Fibroblast of peridontal ligament (primary cell): Measurements from ENCODE around the gene TNIP1.

Experiments
- DNase-seq: peaks from one replicate; pipeline ENCODE4 v3.0.0-alpha.2; 2010; ENCODE audit errors: extremely low read depth

Gene TNIP1

DNA sequence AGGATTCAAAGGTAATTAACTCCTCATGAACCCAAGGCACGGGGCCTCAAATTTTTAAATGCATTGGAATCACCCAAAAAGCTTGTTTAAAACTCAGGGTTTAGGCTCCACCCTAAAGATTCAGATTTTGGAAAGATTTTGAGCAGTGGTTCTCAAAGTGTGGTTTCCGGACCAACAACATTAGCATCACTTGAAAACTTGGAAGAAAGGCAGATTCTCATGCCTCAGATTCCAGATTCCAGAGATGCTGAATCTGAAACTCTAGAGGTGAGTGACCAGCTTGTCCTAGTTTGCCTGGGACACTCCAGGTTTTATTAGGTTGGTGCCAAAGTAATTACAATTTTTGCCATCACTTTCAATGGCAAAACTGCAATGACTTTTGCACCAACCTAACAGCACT is 24.7 kb upstream of the TNIP1 start:
- no peak for DNase-seq

DNA sequence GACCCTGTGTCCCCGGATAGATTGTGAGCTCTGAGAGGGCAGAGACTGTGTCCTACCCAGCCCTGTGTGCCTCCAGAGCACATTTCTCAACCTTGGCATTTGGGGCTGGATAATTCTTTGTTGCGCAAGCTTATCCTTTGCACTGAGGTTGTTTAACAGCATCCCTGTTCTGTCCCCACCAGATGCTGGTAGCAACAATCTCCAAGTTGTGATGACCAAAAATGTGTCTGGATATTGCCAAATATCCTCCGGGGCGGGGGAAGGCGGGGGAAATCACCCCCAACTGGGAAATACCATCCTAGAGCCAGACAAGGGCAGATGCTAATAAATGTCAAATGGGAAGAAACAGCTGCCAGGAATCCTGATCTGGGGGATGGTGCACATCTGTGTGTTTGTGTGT is 24.0 kb upstream of the TNIP1 start:
- peak; percentile 82 for DNase-seq

DNA sequence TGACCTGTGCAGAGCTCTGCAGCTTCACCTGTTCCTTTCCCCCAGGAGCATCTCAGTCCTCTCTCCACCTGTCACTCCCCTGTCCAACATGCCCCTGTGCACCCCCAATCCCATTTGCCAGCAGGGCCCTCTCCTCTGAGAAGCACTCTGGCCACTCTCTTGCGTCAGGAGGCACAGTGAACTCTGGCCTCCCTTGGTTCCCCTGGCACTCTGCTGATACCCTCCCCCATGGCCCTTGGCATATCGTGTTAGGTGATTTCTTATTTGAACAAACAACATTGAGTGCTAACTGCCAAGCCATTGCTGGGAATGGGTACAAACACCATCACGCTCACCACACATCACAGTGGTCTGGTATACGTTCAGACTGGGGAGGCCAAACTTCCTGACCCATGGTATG is 20.9 kb upstream of the TNIP1 start:
- no peak for DNase-seq

DNA sequence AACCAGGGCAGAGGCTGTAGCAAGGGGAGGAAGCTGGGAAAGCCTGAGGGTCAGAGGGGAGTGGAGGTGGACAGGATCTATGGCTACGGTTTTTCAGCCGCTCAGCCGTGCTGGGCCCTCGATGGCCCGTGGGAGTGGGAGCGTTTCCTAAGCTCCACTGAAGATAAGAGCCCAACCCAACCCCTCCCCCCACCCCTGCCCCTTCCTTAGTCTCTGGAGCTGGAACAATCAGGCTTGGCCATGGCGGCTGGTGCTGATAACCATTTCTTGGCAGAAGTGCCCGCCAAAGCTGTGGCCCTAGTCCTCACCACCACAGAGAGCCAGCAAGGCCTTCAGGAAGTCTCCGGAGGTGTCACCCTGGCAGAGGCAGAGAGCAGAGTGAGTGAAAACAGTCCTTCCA is 20.3 kb upstream of the TNIP1 start:
- no peak for DNase-seq

DNA sequence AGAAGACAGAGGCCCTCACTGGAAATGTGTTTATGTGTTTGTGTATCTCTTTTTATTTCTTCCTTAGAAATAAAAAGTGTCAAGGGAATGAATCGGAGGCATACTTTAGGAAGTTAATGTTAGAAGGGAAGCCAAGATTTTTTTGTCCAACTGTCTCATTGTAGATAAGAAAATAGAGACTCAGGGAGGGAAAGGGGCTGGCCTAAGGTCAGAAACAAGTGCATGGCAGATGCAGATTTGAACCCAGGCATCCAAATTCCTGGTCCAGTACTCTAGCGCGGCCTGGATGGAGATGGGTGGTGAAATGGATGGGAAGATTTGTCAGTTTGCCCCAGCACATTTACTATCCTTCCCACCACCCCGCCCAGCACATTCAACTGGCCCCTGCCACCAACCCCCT is 19.8 kb upstream of the TNIP1 start:
- no peak for DNase-seq

DNA sequence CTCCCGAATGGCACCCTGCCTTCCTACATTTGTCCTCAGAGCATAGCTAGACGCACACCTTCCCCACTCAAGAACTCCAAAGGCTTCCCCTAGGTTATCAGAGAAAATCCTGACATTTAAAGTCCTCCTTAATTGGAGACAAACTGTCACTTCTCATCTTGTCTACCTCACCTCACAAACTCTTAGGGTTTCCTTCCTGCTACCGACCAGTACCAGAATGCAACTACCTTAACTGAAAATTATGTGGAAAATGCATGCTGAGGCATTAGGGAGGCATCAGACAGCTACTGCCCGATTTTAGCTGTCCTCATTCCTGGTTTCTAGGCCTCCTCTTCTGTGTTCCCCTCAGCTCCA is 17.9 kb upstream of the TNIP1 start:
- DNase-seq: no peak

DNA sequence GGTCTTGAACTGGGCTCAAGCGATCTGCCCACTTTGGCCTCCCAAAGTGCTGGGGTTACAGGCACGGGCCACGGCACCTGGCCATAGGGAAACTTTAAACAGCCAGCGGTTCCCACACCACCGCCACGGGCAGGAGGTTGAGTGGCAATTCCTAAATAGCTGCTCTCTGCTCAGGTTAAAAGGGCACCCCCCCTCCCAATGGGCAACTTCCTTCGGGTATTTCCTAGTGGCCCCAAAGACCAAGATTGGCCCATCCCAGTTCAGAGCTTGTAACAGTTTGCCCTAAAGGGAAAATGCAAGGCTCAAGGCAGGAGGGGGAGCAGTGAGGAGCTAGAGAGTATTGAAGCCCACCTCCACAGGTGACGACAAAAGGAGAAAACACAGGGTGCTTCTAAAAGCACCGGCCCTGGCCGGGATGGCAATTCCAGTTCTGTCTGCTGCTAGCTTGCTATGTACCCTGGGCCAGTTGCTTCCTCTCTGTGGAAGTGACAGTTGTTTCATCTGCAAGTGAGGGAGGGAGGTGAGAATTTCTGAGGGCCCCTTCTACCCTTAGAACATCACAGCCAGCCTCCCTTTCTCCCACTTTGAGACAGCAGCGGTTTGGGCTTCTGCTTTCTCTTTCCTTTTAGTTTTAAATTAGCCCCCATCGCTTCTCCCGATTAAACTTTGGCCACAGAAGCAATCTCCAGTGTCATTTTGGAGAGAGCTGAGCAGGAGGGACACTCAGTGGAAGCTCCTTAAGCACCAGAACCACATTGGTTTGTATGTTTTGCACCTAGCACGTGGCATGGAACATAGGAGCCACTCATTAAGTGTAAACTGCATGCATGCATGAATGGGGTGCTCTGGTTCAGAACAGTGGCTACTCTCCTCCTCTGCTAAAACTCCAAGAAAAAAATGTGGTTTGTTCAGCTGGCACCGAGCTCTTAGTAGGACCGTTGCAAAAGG is 17.3 kb upstream of the TNIP1 start:
- DNase-seq: no peak

DNA sequence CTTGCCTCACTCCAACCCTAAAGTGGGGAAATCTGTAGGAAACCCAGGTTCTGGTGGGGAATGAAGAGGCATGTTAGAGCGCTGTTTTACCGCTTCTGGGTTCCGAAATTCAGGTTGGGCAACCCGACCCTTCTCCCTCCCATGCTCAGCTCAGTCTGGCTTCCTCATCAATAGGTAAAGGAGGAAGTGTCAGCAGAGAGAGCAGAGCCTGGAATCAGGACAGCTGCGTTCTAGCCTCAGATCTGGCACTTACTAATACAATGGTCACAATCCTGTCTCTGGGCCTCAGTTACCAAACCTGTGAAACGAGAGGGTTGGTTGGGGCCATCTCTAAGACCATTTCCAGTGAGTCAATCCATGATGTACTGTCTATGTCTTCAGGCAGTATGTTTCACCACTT is 16.2 kb upstream of the TNIP1 start:
- DNase-seq: no peak

DNA sequence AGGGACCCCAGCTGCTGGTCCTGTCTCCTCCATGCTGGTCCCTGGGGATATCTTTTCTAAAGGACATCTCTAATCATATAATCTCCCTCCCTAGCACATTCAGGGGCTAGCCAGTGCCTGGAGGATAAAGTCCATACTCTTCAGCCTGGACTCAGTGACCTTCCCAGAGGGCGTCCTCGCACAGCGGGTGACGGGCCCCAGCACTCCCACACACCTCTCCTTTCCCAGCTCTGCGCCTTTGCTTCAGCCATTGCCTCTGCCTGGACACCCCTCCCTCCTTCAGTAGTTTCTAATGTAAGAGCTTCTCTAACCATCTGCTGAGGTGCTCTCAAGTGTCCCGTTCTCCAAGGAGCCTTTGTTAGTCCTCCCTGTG is 15.2 kb upstream of the TNIP1 start:
- no peak for DNase-seq

DNA sequence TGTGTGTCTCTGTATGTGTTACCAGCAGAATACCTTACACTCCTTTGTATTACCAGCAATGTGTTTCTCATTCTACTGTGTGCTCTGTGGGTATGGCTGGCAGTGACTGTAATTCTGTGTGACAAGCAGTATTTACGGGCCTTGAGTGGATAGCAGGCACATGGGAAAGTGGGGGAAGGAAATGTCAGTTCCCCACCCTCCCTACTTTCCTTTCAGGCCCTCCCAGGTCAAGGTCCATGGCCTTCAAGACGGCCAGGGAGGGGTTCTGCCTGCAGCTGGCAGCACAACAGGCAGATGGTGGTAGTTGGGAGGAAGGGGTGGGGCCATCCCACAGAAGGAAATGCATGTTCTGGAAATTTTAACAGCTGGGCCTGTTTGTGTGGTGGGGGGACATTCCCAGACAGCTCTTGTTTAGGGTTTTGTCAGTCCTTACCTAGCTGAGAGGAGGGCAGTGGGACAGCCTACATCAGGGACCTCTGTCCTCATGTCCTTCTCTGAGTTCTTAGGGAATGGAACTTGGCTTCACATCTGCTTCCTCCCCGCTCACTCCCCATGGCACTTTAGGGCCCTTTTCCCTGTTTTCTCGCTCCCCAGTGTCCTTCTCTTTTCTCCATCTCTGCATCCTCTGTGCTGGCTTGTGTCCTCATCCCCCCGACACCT is 14.6 kb upstream of the TNIP1 start:
- peak; percentile 40 for DNase-seq

DNA sequence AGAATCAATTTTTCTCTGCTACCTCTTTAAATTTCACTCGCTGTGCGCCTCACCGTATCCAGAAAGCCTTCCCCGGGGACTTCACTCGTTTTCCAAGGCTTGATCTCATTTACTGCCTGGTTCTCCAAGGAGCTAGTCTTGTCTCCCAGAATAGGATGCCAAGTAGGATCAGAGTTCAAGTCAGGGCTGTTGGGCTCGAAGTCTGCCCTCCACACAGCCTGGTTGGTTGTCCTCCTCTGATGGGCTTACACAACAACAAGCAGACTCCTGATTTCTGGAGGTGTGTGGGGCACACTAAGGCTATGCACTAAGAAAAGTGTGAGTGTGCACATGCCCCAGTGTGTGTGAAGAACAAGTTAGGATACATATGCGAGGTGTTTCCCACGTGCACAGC is 14.0 kb upstream of the TNIP1 start:
- peak; percentile 66 for DNase-seq

DNA sequence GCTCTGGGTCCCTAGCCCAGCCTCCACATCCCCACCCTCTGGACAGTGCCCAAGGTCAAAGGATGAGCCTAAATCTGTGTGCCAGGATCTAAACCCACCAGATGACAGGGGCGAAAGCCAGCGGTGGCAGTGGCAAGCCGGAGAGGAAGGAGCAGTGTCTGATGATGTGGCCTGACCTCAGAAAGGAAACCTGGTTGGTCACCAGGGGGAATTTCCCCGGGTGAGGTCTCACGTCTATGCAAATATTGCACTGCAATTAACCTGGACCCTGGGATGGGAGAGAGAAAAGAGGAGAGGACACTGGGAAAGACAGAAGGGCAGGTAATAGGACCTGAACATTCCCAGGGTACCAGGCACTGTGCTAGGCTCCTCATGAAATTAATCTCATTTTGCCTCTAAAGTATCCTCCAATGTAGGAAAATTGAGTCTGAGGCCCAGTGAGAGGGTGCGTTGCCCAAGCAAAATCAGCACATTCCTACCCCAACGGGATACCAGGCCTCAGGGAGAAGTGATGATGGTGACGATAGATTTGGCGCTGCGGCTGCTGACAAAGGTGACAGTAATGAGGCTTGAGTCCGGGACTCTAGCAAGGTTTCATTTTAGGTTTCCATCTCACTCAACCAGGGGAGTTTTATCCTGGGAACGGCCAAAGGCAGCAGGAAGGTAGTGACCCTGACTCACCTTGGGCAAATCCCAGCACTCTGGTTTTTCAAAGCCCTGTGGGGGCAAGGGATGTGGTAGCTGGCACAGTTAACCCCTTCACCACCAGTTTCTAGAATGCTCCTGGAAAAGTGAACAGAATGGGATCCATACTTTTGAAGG is 13.4 kb upstream of the TNIP1 start:
- no peak for DNase-seq

DNA sequence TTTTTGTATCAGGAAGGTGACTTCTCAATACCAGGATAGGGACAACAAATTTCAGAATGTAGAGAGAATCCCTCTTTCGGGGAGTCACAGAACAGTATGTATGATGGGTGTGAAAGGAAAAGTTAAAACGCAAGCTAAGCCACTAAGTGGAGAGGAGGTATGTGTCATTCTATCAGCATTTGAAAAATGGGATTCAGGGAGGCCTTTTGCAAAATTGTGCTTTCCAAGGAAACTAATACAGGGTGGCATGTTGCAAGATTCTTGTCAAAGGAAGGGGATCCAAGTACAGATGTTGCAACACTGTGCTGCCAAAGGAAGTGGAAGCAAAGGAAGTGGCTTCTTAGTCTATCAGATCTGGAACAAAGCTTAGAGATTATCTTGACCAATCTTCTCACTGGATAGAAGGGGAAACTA is 12.6 kb upstream of the TNIP1 start:
- DNase-seq: peak; percentile 98

DNA sequence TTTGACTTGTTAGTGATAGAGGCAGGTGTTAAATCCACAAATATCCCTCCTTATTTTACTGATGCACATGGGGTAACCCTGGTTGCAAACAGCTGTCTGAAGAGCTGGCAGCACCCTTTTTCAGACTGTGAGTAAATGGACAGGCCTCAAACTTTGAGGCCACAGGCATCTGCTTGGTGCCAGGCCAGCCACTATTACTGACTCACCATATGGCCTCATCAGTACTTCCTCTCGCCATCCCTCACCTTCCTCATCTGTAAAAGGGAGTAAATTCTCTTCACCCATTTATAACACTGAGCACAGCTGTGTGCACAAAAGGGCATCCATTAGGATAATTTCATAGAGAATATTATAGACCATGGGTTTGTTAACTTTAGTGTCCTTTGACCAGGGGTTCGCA is 11.9 kb upstream of the TNIP1 start:
- peak; percentile 87 for DNase-seq

DNA sequence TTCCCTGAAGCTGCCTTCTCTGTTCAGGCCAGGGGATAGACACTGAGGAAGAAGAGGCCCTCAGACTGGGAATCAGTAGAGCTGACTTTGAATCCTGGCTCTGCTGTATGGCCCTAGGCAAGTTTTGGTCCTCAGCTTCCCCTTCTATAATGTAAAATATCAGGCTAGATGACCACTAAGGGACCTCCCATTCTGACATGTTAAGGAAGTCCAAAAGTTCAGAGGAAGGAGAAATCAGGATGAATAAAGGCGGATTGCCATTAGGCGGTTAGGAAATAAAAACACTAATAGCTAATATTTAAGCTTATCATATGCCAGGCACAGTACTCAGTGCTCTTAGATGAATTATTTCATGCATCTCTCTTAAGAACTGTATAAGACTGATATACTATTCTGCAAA is 8.9 kb upstream of the TNIP1 start:
- no peak for DNase-seq

DNA sequence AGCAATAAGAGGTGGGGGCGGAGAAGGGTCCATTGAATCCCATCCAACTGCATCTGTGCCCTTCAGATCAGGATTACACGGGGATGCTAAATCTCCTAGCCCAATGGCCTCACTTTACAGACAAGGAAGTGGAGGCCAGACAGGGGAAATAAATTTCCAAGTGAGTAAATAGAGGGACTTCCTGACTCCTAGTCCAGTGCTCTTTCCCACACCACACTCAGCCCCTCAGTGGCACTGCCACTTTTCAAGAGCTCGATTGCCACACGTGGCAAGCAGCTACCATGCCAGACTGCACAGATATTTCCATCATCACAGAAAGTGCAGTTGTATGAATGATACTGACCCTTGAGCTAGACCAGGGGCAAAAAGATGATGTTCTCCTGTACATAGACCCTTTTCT is 8.2 kb upstream of the TNIP1 start:
- DNase-seq: no peak

DNA sequence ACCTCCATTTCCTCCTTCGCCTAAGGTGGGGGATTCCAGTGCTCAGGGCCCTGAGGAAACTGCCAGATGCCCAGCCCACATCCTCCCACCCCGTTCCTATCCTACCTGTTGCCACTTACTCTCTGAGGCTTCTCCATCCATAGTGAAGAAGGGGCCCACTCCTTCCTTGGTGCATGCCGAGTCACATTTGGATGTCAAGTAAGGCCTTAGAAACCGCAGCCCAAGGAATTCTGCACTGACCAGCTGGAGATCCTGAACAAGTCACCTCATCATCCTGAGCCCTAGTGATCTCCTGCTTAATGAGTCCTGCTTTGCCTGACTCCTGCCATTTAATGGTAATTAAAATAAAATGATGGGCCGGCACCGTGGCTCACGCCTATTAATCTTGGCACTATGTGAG is 6.7 kb upstream of the TNIP1 start:
- DNase-seq: no peak

DNA sequence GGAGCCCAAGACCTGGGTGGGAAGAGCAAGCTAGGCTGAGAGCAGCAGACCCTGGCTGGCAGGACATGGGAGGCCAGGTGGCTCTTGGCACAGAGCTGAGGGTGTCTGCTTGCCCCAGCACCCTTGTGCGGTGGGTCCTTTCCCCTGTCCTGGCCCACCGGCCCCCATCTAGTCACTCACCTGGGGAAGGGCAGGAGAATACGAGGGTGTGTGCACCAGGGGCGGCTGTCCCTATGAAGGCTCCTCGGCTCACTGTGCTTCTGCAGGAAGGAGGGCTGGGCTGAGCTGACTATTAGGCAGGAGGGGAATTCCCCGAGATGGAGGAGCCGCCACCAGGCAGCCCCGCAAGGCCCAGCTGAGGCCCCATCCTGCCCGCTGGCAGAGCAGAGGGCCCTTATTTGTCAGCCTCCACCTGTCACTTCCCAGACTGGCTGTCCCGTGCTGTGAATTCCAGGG is 6.1 kb upstream of the TNIP1 start:
- DNase-seq: no peak

DNA sequence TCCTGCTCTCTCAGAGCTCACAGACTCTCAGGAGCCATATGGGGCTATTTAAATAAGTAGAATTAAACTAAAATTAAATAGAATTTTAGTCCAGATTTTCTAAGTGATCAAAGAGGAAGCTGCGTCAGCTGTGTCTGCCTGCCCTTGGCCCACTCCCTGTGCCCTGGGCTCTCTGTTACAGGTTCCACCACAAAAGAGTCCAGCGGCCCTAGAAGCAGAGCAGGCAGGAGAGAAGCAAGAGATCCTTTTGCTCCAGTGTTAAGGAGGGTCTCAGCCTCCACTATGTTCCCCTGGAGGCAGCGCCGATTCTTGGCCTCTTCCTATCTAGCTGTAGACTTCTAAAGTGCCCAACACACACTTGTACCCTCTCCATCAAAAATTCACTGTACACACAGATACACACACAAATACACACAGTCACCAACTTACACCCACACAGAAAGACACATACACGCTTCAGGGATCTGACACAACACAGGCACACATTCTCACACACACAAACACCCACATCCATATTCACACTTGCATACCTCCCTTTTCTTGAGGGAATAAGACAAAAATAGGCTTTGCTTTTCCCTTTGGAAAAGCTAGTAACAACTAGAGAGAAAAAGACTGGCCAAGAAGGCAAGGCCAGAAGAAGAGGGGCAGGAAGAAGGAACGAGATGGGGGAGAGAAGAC is 5.5 kb upstream of the TNIP1 start:
- no peak for DNase-seq

DNA sequence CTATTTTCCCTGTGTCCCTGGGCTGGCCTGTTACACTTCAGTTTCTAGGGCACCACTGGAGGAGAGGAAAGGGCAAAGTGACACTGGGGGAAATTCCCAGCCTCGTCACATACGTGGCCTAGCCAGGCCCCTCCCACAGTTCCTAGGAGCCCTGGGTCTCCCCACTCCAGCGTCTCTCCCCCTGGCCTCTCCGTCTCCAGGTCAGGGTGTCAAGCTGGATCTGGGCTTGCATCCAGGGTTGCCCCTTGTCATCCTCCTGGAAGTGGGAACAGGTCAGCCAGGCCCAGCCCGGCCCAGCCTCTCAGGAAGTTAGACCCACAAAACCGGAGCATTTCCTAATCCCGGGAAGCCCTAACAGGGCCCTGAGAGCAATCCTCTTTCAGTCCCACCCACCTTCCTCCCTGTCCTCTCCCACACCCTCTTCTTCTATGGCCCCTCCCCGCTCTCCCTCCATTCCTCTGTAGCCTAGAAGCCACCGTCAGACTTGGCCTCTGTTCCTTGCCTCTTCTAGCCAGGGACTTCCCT is 4.7 kb upstream of the TNIP1 start:
- no peak for DNase-seq

DNA sequence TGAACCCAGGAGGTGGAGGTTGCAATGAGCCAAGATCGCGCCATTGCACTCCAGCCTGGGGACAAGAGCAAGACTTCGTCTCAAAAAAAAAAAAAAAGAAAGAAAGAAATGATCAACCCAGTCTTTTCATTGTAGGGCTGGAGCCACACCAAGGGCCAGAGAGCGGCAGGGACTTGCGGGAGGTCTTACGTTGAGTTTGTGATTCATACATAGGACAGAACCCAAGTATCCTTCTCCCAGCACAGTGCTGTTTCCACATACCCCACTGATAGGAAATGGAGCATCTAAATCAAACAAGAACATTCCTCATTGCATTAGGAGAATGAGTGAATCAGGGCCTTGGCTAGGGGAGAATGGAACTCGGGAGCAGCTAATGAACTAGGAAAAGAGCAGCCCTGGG is 3.5 kb upstream of the TNIP1 start:
- no peak for DNase-seq
